Ovary (tissue), 9 donors: ENCODE results near the gene NOD1. TPM values are rescaled to one million over a fixed set of nuclear protein-coding genes. Genes with fewer than 3 reads are reported as not detected.
A peak's percentile ranks its signal among the peaks of the same experiment; 100 is the strongest.

Source experiments
- DNase-seq, 5 donors: peaks; one replicate each; pipeline ENCODE4 v3.0.0-alpha.2; 2019 to 2020
- H3K27ac ChIP-seq, 2 donors: fragments of 200-600 bp; one replicate each; pipeline versions ENCODE4 v1.5.1 to v1.8.0; 2019 to 2022
- H3K27me3 ChIP-seq: fragments of 200-600 bp; one replicate; pipeline ENCODE4 v1.8.0; 2022
- H3K36me3 ChIP-seq: fragments of 200-600 bp; sonication (generic); one replicate; pipeline ENCODE4 v1.5.1; 2019
- H3K4me1 ChIP-seq: one replicate; pipeline ENCODE4 v1.8.1; 2013; ENCODE audit warnings: mild to moderate bottlenecking, moderate library complexity; ENCODE audit not compliant: insufficient read depth
- H3K4me3 ChIP-seq: fragments of 200-600 bp; sonication (generic); one replicate; pipeline ENCODE4 v1.5.1; 2017
- H3K9me3 ChIP-seq, 2 donors: fragments of 200-600 bp in 1 of 2; sonication (generic) in 1 of 2; one replicate each; pipeline versions ENCODE4 v1.5.1 to v1.8.1; 2013 to 2019; ENCODE audit warnings: mild to moderate bottlenecking in 1 of 2, moderate library complexity in 1 of 2
- EP300 ChIP-seq: sonication (generic); formaldehyde crosslinking; IDR thresholded peaks from one replicate; pipeline ENCODE4 v1.6.1; 2017; ENCODE audit warnings: antibody characterized with exemption
- POLR2A ChIP-seq: fragments of 450-650 bp; IDR thresholded peaks from one replicate; pipeline ENCODE4 v1.6.1; 2017; ENCODE audit warnings: antibody characterized with exemption, mild to moderate bottlenecking, moderate library complexity
- WGBS, 3 donors: extraction: QIAGEN DNeasy Blood & Tissue Kit in 1 of 3; methylation state at CpG; one replicate each; pipeline versions ENCODE4 v1.1.5 to v1.1.7; 2013 to 2017; 5-methylcytosine and 5-hydroxymethylcytosine counted together
- intact Hi-C, 4 donors: fragments of 100-400 bp; cut with DNase I; formaldehyde crosslinking; loops; one replicate each; pipeline versions ENCODE4 v1.11.0 to v1.15.1; 2022 to 2023
- polyA plus RNA-seq, 2 donors: library from polyadenylated mRNA; stranded (reverse); fragments of 200-250 nt in 1 of 2; fragments of 350-450 nt in 1 of 2; fragmentation: Illumina TruSeq in 1 of 2; extraction: RNeasy Lipid Tissue Mini Kit (QIAGEN cat#74804) in 1 of 2; gene quantifications; one replicate each; pipeline ENCODE4 v1.2.3, GENCODE V29; 2013 to 2014
- total RNA-seq, 7 donors: library from RNA; depleted of rRNA in 2 of 7; stranded (reverse); fragments of >200 nt in 2 of 7; fragmentation: NEBNext Ultra II Directional in 3 of 7; extraction: Animal tissue kit (Norgen Biotek cat#: 25700) in 3 of 7; gene quantifications; one replicate each; pipeline versions ENCODE4 v1.1.0 to v1.2.4, GENCODE V29; 2016 to 2023
- TF ChIP-seq, protein P1 (sequence below), 3 donors: fragments of 450-650 bp in 2 of 3; fragments of 200-600 bp in 1 of 3; IDR thresholded peaks; one replicate each; pipeline versions ENCODE4 v1.5.1 to v1.8.0; 2016 to 2022; ENCODE audit warnings: antibody characterized with exemption in 3 of 3, mild to moderate bottlenecking in 1 of 3
- donor health status: DM: no; HTN: no; CAD: no; lungs with moderate emphysema.
- donor health status: DM: no; HTN: no; CAD: no.
- donor health status: Bipolar disorder and iron deficiency.
- donor health status: DM: yes; HTN: yes; CAD: no.
- donor health status: DM: no; HTN: no; CAD: no.
- donor health status: DM: yes; HTN: yes; CAD: no.

NOD1 gene
- total and polyA plus RNA-seq, 9 donors = 15.2 to 33.5 (median 20.5) TPM

DNA sequence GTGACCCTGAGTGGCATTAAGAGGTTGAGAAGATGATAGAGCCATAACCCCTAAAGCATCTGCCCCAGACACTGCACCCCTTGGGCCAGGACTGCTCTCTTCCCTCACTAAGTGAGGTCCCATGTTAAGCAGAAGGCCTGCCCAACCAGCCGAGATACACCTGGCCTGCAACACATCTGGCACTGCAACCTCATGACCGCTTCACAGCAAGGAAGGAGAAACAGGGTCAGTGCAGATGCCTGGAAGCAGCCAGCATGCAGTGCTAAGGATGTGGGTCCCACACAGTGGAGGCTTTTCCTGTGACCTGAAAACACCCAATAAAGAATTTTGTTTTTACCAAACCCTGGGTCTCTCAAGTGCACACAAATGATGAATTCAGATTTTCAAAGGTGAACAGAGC, 7.4 kb downstream of the NOD1 start:
- no peaks in the 10 kb centered on the region for H3K9me3 ChIP-seq

DNA sequence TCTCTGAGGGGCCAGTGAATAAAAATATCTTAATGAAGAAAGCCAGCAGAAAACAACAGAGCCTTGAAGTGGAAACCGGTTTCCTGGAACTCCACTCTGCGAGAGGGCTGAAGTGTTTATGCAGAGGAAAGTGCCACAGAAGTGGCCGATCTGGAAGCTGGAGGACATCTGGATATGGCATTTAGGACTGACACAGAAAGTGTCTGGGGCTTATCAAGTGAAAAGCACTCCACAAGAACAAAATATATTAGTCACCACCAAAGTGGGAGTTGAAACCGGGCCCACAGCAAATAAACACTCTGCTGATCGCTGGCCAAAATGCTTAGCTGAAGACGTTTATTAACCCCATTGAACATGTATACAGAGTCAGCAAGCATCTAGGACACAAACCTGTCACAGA, 7.8 kb downstream of the NOD1 start:
- H3K4me3 ChIP-seq = peak overlapping the region; percentile 1
- H3K4me1 ChIP-seq = peaks cover 52% of the 10 kb centered on the region
- TF ChIP-seq, protein P1, sequence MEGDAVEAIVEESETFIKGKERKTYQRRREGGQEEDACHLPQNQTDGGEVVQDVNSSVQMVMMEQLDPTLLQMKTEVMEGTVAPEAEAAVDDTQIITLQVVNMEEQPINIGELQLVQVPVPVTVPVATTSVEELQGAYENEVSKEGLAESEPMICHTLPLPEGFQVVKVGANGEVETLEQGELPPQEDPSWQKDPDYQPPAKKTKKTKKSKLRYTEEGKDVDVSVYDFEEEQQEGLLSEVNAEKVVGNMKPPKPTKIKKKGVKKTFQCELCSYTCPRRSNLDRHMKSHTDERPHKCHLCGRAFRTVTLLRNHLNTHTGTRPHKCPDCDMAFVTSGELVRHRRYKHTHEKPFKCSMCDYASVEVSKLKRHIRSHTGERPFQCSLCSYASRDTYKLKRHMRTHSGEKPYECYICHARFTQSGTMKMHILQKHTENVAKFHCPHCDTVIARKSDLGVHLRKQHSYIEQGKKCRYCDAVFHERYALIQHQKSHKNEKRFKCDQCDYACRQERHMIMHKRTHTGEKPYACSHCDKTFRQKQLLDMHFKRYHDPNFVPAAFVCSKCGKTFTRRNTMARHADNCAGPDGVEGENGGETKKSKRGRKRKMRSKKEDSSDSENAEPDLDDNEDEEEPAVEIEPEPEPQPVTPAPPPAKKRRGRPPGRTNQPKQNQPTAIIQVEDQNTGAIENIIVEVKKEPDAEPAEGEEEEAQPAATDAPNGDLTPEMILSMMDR (IDR thresholded peaks at IDR 0.05) = no peak
- TF ChIP-seq POLR2A = no peak
- no peak for TF ChIP-seq EP300
- H3K36me3 ChIP-seq = no peaks in the 10 kb centered on the region
- peak; percentile 64 to 80 (median 66) for DNase-seq
- 0 to 2% (median 1%) methylated on average over 6 of the region's 6 CpGs for WGBS, 3 donors
- H3K9me3 ChIP-seq = no peaks in the 10 kb centered on the region
- no peaks in the 10 kb centered on the region for H3K27me3 ChIP-seq
- intact Hi-C loops = no loop called here
- H3K27ac ChIP-seq = peak overlapping the region in 1 of 2 donors; percentile 81

More for the DNA sequence above, 7.4 kb downstream of the NOD1 start:
- intact Hi-C loops = no loop called here
- peak in 2 of 5 donors; percentile 36 to 54 for DNase-seq
- no peaks in the 10 kb centered on the region for H3K36me3 ChIP-seq
- peaks cover 48% of the 10 kb centered on the region for H3K4me1 ChIP-seq
- TF ChIP-seq, protein P1 (IDR thresholded peaks at IDR 0.05) = no peak
- no peak for TF ChIP-seq EP300
- no peak overlapping the region for H3K4me3 ChIP-seq
- peak overlapping the region; percentile 23 to 81 for H3K27ac ChIP-seq
- 7 to 19% (median 17%) methylated on average over 2 of the region's 2 CpGs for WGBS, 3 donors
- H3K27me3 ChIP-seq = no peaks in the 10 kb centered on the region

DNA sequence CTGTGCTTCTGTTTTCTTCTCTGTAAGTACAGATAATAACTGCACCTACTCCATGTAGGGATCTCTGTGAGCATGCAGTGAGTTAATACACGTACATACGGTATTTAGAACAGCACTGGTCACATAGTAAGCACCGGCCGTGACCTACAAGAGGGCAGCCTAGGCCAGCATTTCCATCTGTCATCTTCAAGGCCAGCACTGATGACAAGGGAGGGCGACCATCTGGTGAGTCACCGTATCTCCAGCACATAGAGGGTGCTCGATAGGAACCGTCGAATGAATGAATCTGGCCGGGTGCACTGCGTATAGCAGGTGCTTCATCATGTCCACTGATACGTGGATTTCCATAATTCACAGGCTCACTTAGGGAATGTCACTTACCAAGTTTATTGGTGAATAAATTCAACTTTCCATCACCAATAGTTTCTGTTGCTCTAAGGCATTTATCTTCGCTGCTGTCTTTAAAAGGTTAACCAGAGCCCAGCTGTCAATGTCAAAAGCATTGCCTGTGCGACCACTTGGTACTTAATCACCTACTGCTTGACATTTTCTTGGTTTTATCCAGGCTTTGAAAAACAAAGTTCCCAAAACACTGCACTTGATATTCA, 8.3 kb downstream of the NOD1 start:
- peak overlapping the region; percentile 74 to 81 for H3K27ac ChIP-seq
- no peaks in the 10 kb centered on the region for H3K36me3 ChIP-seq
- intact Hi-C loops = no loop called here
- WGBS, 3 donors = 4 to 8% (median 6%) methylated on average over 14 of the region's 14 CpGs
- H3K9me3 ChIP-seq = no peaks in the 10 kb centered on the region
- no peaks in the 10 kb centered on the region for H3K27me3 ChIP-seq
- DNase-seq = peak; percentile 65 to 79 (median 66)
- H3K4me1 ChIP-seq = peaks cover 51% of the 10 kb centered on the region
- TF ChIP-seq EP300 = peak; percentile 11
- no peak for TF ChIP-seq POLR2A
- H3K4me3 ChIP-seq = peak overlapping the region; percentile 1

DNA sequence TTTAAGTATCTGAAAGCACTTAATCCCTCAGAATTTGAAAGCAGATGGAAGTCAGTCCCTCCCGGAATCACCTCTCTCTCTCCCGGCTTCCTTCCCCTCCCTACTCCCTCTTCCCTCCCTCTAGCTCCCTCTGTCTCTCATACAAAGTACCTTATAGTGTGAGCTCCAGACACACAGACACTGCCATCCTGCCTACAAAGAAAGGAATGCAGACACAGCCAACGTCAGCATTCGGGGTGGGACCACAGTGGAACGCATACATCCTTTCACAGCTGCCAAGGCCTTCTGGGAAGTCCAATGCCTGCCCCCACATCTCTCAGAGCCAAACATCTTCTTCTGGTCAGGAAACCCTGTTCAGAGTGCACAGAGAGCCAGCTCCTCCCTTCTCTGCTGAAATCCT, 9.3 kb downstream of the NOD1 start:
- peak; percentile 79 to 88 (median 84) for DNase-seq
- H3K4me3 ChIP-seq = peak overlapping the region; percentile 1
- TF ChIP-seq EP300 = peak; percentile 73
- TF ChIP-seq, protein P1 (IDR thresholded peaks at IDR 0.05) = peak in 2 of 3 donors; percentile 36 to 52
- peak; percentile 16 for TF ChIP-seq POLR2A
- no peaks in the 10 kb centered on the region for H3K36me3 ChIP-seq
- H3K27me3 ChIP-seq = no peaks in the 10 kb centered on the region
- WGBS, 3 donors = 1% methylated on average over 5 of the region's 5 CpGs
- intact Hi-C loops = no loop called here
- H3K4me1 ChIP-seq = peaks cover 48% of the 10 kb centered on the region
- no peaks in the 10 kb centered on the region for H3K9me3 ChIP-seq
- peak overlapping the region; percentile 74 to 81 for H3K27ac ChIP-seq

DNA sequence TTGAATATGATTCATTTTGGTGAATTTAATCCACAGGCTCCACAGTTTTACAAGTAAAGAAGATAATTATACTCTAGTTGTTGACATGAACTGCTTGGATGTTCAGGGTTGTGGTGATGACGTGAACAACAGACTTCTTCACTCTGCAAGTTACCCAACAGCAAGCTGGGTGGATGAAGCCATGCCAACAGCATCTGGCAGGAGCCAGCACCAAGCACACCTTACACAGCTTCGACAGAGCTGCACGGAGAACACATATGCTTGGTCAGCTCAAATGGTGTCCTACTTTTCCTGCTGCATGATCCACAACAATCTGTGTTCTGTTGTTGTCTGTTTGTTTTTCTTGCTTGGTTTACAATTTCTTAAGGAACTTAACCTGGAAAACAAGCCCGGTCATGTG, 9.8 kb downstream of the NOD1 start:
- intact Hi-C loops = no loop called here
- peak overlapping the region; percentile 42 to 81 for H3K27ac ChIP-seq

More for the DNA sequence above, 9.8 kb downstream of the NOD1 start:
- DNase-seq = peak; percentile 65 to 78 (median 72)
- no peak for TF ChIP-seq POLR2A
- TF ChIP-seq, protein P1 (IDR thresholded peaks at IDR 0.05) = no peak
- no peak for TF ChIP-seq EP300
- Histone ChIP-seq H3K4me1 (peaks cover 51% of the 10 kb centered on the region), H3K36me3 (no peaks in the 10 kb centered on the region), H3K9me3 (no peaks in the 10 kb centered on the region), H3K4me3 (no peak overlapping the region), H3K27me3 (no peaks in the 10 kb centered on the region)
- 27 to 38% (median 30%) methylated on average over 4 of the region's 4 CpGs for WGBS, 3 donors
